ENCODE data around the gene ZHX3.

ZHX3 gene

DNA sequence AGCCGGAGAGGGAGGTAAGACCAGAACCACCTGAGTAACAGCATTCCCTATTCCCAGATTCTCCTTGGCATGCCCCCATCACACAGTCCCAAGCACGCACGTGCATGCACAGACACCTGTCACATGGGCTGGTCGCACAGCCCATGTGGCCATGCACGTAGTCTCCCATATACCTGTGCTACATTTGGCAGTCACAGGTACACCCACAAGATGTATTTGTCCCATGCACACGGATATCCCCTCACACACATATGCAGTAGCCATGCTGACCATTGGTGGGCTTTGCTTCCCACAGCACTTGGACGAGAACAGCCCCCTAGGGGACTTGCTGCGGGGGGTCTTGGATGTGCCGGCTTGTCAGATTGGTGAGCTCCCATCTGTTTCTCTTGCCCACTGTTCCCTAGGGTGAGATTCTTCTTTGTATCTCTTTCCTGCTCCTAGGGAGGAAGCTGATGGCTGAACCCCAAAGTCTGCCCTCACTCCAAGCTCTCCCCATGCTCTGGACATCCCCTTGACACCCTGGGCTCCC is 148.3 kb downstream of the ZHX3 start:
- in situ Hi-C loops (cut with MboI; ENCODE audit: low pct_unique_long_range_greater_than_20kb, low sequenced_read_pairs): no loop called here
- no peak for DNase-seq

DNA sequence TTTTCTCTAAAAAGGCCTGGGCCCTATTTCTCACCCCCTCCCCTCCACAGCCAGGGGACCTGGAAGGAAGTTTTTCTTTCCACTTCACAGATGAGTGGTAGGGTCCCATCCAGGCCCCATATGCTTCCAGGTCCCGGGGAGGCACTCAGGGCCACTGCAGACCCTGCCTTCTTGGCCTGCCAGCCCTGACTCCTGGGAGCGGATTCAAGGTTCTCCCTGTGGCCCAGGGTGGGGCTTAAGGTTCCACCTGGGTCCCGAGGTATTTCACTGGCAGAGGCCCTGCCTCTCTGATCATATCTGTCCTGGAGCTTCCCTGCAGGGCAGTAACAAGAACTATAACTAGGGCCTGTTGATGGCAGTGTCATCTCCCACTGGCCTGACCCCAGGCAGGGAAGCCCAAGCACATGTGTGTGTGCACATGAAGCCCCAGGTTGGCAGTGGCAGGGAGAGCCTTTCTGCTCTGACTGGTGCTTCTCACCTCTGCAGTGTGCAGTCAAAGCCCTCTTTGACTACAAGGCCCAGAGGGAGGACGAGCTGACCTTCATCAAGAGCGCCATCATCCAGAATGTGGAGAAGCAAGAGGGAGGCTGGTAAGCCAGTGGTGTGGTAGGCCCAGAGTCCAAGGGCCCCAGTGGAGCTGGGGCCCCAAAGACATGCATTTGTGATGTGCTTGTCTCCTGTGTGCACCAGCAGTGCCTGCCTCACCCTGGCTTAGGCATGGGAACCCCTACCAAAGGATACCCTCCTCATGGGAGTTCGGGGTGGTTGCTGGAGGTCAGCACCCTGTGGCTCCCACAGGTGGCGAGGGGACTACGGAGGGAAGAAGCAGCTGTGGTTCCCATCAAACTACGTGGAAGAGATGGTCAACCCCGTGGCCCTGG is 149.0 kb downstream of the ZHX3 start:
- no peak for DNase-seq
- in situ Hi-C loops (cut with MboI; ENCODE audit: low pct_unique_long_range_greater_than_20kb, low sequenced_read_pairs): no loop called here

DNA sequence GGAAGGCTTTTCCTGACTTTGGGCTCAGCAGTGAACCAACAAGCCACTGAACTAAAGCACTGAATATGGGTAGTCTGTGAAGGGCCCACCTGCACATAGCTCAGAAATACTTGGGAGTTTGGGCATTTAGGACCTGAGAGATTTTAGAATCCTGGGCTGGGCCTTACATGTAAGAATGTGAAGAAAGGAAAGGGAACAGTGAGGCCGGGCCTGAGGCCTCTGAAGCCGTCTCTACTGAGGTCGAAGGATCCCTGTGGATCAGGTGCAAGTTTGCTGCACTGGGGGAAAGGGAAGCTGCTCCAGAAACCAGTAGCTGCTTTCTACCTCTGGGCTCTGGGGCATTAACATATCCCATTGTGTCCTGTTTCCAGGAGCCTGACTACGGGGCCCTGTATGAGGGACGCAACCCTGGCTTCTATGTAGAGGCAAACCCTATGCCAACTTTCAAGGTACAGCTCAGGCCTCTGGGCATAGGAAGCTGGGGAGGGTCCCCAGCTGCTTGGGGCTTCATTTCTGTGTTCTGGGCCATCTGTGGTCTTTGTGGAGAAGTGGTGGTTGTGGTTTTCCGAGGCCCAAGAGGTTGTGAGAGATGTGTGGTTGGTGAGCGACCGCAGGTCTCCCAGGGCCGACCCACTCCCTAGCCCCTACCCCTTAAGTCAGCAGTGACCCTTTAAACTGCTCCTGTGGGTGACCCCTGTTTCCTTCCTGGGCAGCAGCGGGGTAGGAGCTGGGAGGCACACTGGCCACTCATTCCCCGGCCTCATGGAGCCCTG is 149.9 kb downstream of the ZHX3 start:
- in situ Hi-C loops (cut with MboI; ENCODE audit: low pct_unique_long_range_greater_than_20kb, low sequenced_read_pairs): no loop called here
- DNase-seq: peak; percentile 72

DNA sequence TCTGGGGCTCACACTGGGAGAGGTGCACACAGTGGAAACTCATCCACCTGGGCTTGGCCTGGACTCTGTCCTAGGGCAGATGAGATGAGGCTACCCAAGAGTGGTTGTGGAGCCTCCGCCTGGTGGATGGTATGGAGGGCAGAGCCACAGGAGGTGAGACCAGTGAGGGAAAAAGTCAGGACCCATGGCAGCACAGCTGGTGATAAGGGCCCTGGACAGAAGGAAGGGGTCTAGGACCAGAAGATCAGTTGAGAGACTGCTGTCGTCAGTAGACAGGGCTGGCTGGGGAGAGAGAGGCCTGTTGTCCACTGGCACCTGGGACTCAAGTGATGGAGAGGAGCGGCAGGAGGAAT is 150.4 kb downstream of the ZHX3 start:
- in situ Hi-C loops (cut with MboI; ENCODE audit: low pct_unique_long_range_greater_than_20kb, low sequenced_read_pairs): no loop called here
- DNase-seq: no peak

DNA sequence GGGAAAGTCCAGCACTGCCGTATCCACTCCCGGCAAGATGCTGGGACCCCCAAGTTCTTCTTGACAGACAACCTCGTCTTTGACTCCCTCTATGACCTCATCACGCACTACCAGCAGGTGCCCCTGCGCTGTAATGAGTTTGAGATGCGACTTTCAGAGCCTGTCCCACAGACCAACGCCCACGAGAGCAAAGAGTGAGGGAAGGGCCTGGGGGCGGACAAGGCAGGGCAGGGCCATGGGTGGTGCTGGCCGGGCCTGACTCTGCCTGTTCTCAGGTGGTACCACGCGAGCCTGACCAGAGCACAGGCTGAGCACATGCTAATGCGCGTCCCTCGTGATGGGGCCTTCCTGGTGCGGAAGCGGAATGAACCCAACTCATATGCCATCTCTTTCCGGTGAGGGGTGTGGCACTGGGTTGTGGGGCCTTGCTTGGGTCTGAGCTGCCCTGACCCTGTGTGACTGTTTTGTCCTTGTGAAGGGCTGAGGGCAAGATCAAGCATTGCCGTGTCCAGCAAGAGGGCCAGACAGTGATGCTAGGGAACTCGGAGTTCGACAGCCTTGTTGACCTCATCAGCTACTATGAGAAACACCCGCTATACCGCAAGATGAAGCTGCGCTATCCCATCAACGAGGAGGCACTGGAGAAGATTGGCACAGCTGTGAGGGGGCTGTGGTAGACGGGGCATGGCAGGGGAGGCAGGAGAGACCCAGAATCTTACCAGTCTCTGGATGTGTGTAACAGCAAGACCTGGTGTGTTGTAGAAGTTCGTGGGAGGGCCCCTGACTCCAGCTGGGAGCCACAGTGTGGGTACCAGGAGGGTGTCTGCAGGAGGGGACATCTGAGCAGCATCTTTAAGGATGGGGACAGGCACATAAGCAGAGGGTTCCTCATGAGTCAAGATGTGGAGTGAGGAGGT is 151.1 kb downstream of the ZHX3 start:
- in situ Hi-C loops (cut with MboI; ENCODE audit: low pct_unique_long_range_greater_than_20kb, low sequenced_read_pairs): no loop called here

DNA sequence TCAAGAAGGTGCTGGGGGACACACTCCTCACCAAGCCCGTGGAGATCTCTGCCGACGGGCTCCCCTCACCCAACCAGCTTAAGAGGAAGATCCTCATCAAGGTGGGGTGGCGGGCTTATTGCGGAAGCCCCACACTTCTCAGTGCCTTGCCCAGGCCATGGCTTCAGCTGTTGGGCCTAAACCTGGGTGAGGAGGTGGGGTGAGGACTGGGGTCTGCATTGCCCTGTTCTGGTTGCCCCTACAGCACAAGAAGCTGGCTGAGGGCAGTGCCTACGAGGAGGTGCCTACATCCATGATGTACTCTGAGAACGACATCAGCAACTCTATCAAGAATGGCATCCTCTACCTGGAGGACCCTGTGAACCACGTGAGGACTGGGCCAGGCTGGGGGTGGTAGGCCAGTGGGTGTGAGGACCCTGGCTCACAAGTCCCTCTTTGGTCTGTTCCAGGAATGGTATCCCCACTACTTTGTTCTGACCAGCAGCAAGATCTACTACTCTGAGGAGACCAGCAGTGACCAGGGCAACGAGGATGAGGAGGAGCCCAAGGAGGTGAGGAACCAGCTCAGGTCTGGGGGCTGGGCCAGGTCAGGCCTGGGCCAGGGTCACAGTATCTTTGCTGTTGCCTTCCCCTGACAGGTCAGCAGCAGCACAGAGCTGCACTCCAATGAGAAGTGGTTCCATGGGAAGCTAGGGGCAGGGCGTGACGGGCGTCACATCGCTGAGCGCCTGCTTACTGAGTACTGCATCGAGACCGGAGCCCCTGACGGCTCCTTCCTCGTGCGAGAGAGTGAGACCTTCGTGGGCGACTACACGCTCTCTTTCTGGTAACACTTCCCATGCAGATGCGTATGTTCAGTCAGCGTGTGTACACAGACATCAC is 152.3 kb downstream of the ZHX3 start:
- in situ Hi-C loops (cut with MboI; ENCODE audit: low pct_unique_long_range_greater_than_20kb, low sequenced_read_pairs): no loop called here
- no peak for DNase-seq

More for the DNA sequence above, 151.1 kb downstream of the ZHX3 start:
- no peak for DNase-seq

DNA sequence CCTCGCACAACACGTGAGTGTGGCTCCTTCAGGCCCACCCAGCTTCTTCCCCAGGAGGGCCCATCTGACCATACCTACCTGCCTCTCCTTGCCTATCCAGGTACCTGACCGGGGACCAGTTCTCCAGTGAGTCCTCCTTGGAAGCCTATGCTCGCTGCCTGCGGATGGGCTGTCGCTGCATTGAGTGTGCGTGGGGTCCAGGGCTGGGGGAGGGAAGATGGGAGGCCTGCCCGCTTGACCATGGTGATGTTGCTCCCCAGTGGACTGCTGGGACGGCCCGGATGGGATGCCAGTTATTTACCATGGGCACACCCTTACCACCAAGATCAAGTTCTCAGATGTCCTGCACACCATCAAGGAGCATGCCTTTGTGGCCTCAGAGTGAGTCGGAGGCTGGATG is 153.7 kb downstream of the ZHX3 start:
- in situ Hi-C loops (cut with MboI; ENCODE audit: low pct_unique_long_range_greater_than_20kb, low sequenced_read_pairs): no loop called here
- DNase-seq: no peak

DNA sequence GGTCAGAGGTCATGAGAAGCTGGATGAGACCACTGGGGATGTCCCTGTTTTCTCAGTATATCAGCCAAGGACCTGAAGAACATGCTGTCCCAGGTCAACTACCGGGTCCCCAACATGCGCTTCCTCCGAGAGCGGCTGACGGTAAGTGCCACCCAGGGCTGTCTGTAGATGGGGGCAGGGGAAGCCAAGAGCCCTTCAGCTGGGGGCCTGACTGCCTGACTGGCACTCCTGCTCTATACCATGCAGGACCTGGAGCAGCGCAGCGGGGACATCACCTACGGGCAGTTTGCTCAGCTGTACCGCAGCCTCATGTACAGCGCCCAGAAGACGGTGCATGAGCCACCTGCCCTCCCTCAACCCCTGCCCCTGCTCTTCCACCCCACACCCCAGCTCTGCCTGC is 155.1 kb downstream of the ZHX3 start:
- no peak for DNase-seq
- in situ Hi-C loops (cut with MboI; ENCODE audit: low pct_unique_long_range_greater_than_20kb, low sequenced_read_pairs): no loop called here

DNA sequence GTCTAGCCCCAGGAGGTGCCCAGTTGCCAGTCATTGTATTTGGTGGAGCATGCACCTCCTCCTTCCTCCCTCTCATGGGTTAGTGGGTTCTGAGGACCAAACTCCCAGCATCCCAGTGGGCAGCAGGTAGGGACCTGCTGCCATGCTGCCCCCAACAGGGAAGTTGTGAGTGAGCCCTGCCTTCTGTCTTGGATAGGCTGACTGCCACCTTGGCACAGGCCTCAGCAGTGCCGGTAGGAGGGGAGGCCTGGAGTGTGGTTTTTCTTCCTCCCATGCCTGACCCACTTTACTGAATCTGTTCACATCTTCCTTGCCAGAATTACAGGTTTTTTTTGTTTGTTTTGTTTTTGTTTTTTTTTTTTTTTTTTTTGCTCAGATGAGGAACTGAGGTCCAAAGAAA is 155.6 kb downstream of the ZHX3 start:
- no peak for DNase-seq
- in situ Hi-C loops (cut with MboI; ENCODE audit: low pct_unique_long_range_greater_than_20kb, low sequenced_read_pairs): no loop called here

DNA sequence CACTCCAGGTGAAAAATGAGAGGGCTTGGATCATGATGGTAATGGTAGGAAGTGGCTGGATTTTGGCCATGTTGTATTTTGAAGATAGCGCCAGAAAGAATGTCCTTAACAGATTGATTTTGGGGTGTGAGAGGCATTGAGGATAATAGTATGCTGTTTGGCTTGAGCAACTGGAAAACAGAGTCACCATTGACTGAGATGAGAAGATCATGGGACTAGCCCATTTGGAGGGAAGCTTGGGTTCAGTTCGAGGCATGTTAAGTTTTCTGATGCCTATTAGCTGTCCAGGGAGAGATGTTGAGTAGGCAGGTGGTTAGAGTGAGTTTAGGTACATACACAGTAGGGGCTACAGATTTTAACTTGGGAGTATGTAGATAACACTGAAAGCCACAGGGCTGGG is 156.8 kb downstream of the ZHX3 start:
- in situ Hi-C loops (cut with MboI; ENCODE audit: low pct_unique_long_range_greater_than_20kb, low sequenced_read_pairs): no loop called here
- DNase-seq: no peak

DNA sequence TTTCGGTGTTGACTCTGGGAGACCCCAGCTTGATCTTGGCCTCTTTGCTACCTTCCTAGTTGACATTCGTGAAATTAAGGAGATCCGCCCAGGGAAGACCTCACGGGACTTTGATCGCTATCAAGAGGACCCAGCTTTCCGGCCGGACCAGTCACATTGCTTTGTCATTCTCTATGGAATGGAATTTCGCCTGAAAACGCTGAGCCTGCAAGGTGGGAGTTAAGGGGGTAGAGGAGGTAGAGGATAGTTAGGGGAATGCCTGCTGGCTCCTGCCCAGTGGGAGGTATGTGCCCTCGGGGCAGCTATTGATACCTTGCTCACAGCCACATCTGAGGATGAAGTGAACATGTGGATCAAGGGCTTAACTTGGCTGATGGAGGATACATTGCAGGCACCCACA is 158.0 kb downstream of the ZHX3 start:
- DNase-seq: no peak
- in situ Hi-C loops (cut with MboI; ENCODE audit: low pct_unique_long_range_greater_than_20kb, low sequenced_read_pairs): no loop called here

DNA sequence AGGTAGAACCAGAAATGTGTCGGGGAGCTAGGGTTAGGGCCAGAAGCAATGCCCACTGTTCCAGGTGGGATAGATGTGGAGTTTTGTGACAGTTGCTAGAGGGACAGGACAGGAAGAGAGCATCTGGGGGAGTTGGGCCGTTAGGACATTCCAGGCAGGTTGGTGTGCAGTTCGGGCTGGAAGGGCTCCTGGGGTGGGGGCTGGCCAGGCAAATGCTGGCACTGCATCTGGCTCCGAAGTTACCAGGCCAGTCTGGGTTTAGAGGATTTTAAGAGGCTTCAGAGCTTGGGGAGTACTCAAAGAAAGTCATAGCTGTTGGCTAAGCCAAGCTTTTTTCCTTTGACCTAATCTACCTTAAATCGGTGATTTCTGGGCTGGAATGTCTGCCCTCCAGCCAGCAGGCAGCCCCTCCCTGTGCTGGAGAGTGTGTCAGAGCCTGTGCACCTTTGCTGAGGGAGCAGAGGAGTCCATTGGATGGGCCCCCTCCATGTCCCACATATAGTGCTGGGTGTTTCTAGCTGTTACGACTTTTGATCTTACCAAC is 159.4 kb downstream of the ZHX3 start:
- DNase-seq: no peak
- in situ Hi-C loops (cut with MboI; ENCODE audit: low pct_unique_long_range_greater_than_20kb, low sequenced_read_pairs): no loop called here

DNA sequence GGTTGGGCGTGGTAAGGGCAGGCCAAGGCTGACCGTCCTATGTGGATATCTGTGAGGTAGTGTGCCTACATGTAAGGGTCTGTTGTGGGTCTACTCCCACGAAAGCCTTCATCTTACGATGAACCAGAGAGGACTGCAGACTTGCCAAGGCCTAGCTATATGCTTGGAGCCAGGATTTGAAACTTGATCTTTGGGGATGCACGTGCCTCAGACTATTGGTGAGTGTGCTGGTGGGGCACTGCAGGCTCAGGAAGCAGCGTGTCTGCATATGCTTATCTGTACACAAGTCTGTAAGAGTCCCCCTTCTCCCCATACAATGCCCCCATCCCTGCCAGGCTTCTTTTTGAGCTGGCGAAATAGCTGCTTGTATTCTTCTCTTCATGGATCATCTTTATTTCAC is 162.3 kb downstream of the ZHX3 start:
- in situ Hi-C loops (cut with MboI; ENCODE audit: low pct_unique_long_range_greater_than_20kb, low sequenced_read_pairs): no loop called here
- DNase-seq: no peak

DNA sequence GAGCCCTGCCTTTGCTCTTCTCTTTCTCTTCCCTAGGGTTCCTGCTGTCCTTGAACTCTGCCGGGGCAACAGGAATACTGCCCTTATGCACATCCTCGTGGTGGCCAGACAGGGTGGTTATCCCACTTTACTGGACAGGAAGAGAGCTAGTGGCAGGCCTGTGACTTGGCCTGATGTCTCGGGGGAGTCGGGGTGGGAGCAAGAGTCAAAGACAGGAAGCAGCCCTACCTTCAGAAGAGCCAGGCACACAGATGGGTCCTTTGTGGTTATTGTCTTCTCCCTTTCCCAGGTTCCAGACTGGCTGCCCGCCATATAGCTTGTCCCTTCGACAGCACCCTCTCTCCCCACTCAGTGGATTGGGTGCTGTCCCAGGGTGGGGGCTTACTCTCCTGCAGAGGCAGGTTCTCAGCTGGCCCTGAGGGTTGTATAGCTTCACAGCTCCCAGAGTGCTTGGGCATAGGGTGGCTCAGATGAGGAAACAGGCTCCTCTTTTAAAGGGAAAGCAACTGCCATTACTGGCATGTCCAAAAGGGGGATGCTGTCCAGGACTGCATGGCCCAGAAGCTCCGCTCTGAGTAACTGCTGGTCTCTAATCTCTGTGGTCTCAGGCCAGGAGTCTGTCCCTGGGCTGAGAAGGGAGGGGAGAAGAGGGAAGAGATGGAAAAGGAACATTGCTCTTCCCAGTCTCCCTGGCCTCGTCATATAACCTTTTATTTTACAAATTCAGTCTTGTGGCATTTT is 162.9 kb downstream of the ZHX3 start:
- in situ Hi-C loops (cut with MboI; ENCODE audit: low pct_unique_long_range_greater_than_20kb, low sequenced_read_pairs): no loop called here
- no peak for DNase-seq

DNA sequence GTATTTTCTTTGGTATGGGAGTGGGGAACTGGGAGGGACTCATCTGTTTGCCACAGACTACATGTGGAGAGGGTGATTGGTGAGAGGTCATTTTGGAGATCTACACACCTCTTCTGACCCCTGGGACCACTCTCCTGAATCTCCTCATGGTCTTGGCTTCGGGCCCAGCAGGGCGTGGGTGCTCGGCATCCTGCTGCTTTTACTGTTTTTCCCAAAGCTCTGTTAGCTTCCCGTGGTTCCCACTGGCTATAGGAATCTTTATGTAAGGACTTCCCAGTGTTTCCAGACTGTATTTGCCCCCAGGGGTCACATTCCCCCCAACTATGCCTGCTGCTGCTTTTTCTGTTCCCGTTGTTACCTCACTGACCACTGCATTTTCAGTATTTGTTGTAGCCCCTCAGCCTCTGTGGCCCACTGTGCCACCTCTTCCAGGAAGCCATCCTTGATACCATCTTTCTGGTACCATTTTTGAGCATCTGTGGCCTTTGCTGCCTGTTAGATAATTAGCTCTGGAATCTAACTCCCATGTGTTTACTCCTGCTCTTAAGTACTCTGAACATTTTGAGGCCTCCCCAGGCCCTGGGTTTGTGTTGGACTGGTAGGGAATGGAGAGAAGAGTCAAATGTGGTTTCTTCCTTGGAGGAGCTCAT is 165.3 kb downstream of the ZHX3 start:
- in situ Hi-C loops (cut with MboI; ENCODE audit: low pct_unique_long_range_greater_than_20kb, low sequenced_read_pairs): no loop called here

DNA sequence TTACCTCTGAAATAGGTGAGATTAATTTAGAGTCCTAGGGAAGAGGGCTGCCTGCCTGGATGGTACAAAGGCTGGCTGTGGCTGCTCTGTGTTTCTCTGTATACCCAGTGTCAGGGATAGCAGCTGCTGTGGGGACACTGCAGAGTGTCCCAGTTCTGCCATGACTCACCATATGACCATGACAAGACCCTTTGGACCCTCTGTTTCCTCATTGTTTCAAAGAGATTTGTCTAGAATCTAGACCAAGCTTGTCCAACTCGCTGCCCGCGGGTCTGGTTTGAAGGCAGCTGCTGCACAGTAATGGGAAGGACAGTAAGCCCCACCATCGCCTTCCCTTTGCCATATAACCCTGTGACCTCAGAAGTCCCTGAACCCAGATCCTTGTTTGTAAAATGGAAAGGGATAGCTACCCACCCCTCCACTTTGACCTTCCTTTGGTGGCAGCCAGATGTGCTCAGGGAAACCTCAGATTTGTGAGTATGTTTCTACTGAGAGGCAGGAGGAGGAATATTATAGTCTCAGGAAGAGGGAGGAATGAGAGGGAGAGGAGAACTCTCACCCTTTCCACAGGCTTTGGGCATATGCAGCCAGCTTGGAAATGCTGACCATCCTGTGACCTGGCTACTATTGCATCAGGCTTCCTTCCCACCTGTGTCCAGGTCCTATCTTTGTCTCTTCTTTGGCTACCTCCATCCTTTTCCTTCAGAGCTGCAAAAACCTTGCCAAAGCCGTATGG is 166.2 kb downstream of the ZHX3 start:
- in situ Hi-C loops (cut with MboI; ENCODE audit: low pct_unique_long_range_greater_than_20kb, low sequenced_read_pairs): no loop called here
- no peak for DNase-seq

More for the DNA sequence above, 165.3 kb downstream of the ZHX3 start:
- DNase-seq: no peak

Measured in KBM-7 (cell line).